ENCODE data around the gene METTL8. TPM values are rescaled to one million over a fixed set of nuclear protein-coding genes. Genes with fewer than 3 reads are reported as not detected.
"Not testable (repeated sequence)": the region's sequence is repeated elsewhere in the genome, so short reads cannot be mapped to it uniquely, and the experiment has no call there.

Gene METTL8
- total and polyA plus RNA-seq, 2 experiments from 2014 or later = 16.8 to 30.5 TPM

- Histone ChIP-seq H3K4me1 (ENCODE audit: insufficient read depth) (no peaks in the 10 kb centered on the region), H3K4me3 (no peak overlapping the region)
- no peak for TF ChIP-seq EZH2 (IDR thresholded peaks at IDR 0.05; ENCODE audit: borderline replicate concordance)
- no peak for TF ChIP-seq EZH2phosphoT487 (IDR thresholded peaks at IDR 0.05; ENCODE audit: low read depth, severe bottlenecking, unreplicated experiment)
- TF ChIP-seq CTCF (IDR thresholded peaks at IDR 0.05; ENCODE audit: poor library complexity) = no peak
Observed at GRCh38 chr2:171387052-171387451, 46.7 kb downstream of the METTL8 start.

GRCh38 chr2:171386627-171387026 lies 47.2 kb downstream of the METTL8 start:
- TF ChIP-seq EZH2phosphoT487 (IDR thresholded peaks at IDR 0.05; ENCODE audit: low read depth, severe bottlenecking, unreplicated experiment) (no peak), EZH2 (IDR thresholded peaks at IDR 0.05; ENCODE audit: borderline replicate concordance) (no peak), CTCF (IDR thresholded peaks at IDR 0.05; ENCODE audit: poor library complexity) (no peak)
- 87% methylated on average over 10 of the region's 10 CpGs for WGBS (ENCODE audit: low lambda C conversion rate, missing lambda C conversion rate)
- no peak overlapping the region for H3K4me3 ChIP-seq

More at GRCh38 chr2:171387052-171387451, 46.7 kb downstream of the METTL8 start:
- no peaks in the 10 kb centered on the region for H3K27me3 ChIP-seq
- no peak overlapping the region for H3K4me2 ChIP-seq
- no peak overlapping the region for H3K27ac ChIP-seq
- H3K9me3 ChIP-seq (ENCODE audit: low read depth) = no peaks in the 10 kb centered on the region
- no peaks in the 10 kb centered on the region for H3K9me2 ChIP-seq (replicated peaks; ENCODE audit: insufficient read depth)
- no peak overlapping the region for H2AFZ ChIP-seq
- no peaks in the 10 kb centered on the region for H4K20me1 ChIP-seq (ENCODE audit: insufficient read depth, poor library complexity, severe bottlenecking)
- 92% methylated on average over 7 of the region's 7 CpGs for WGBS (ENCODE audit: low lambda C conversion rate, missing lambda C conversion rate)
- no peak for DNase-seq (ENCODE audit: low spot score)
- H3K36me3 ChIP-seq (replicated peaks; ENCODE audit: insufficient read depth, low read depth) = no peaks in the 10 kb centered on the region
- no peaks in the 10 kb centered on the region for H3K79me2 ChIP-seq

GRCh38 chr2:171383134-171383533 lies 50.7 kb downstream of the METTL8 start:
- DNase-seq (ENCODE audit: low spot score) = no peak
- 62% methylated on average over 1 of the region's 1 CpG for WGBS (ENCODE audit: low lambda C conversion rate, missing lambda C conversion rate)
- H3K27ac ChIP-seq = no peak overlapping the region
- no peak overlapping the region for H3K4me3 ChIP-seq
- H3K4me1 ChIP-seq (ENCODE audit: insufficient read depth) = no peaks in the 10 kb centered on the region
- H3K9me2 ChIP-seq (replicated peaks; ENCODE audit: insufficient read depth) = no peaks in the 10 kb centered on the region
- H3K27me3 ChIP-seq = no peaks in the 10 kb centered on the region
- H4K20me1 ChIP-seq (ENCODE audit: insufficient read depth, poor library complexity, severe bottlenecking) = no peaks in the 10 kb centered on the region
- H3K36me3 ChIP-seq (replicated peaks; ENCODE audit: insufficient read depth, low read depth) = no peaks in the 10 kb centered on the region
- H2AFZ ChIP-seq = no peak overlapping the region
- peaks cover 9% of the 10 kb centered on the region for H3K9me3 ChIP-seq (ENCODE audit: low read depth)
- no peak overlapping the region for H3K4me2 ChIP-seq
- TF ChIP-seq EZH2phosphoT487 (IDR thresholded peaks at IDR 0.05; ENCODE audit: low read depth, severe bottlenecking, unreplicated experiment) (no peak), CTCF (IDR thresholded peaks at IDR 0.05; ENCODE audit: poor library complexity) (no peak), EZH2 (IDR thresholded peaks at IDR 0.05; ENCODE audit: borderline replicate concordance) (no peak)
- peaks cover 14% of the 10 kb centered on the region for H3K79me2 ChIP-seq

More at GRCh38 chr2:171386627-171387026, 47.2 kb downstream of the METTL8 start:
- Histone ChIP-seq H3K4me2 (no peak overlapping the region), H3K9me3 (ENCODE audit: low read depth) (no peaks in the 10 kb centered on the region), H4K20me1 (ENCODE audit: insufficient read depth, poor library complexity, severe bottlenecking) (no peaks in the 10 kb centered on the region), H2AFZ (no peak overlapping the region), H3K36me3 (replicated peaks; ENCODE audit: insufficient read depth, low read depth) (no peaks in the 10 kb centered on the region), H3K79me2 (no peaks in the 10 kb centered on the region), H3K27ac (no peak overlapping the region), H3K27me3 (no peaks in the 10 kb centered on the region), H3K4me1 (ENCODE audit: insufficient read depth) (no peaks in the 10 kb centered on the region), H3K9me2 (replicated peaks; ENCODE audit: insufficient read depth) (no peaks in the 10 kb centered on the region)
- no peak for DNase-seq (ENCODE audit: low spot score)

- H3K9me2 ChIP-seq (replicated peaks; ENCODE audit: insufficient read depth); H3K4me3 ChIP-seq; DNase-seq (ENCODE audit: low spot score); H3K4me2 ChIP-seq; H3K27me3 ChIP-seq; H3K9me3 ChIP-seq (ENCODE audit: low read depth); H3K36me3 ChIP-seq (replicated peaks; ENCODE audit: insufficient read depth, low read depth); H2AFZ ChIP-seq; H3K4me1 ChIP-seq (ENCODE audit: insufficient read depth); H4K20me1 ChIP-seq (ENCODE audit: insufficient read depth, poor library complexity, severe bottlenecking); H3K27ac ChIP-seq: not testable (repeated sequence)
- peaks cover 14% of the 10 kb centered on the region for H3K79me2 ChIP-seq
- 100% methylated on average over 1 of the region's 1 CpG for WGBS (ENCODE audit: low lambda C conversion rate, missing lambda C conversion rate)
Observed at GRCh38 chr2:171382175-171382574, 51.6 kb downstream of the METTL8 start.

- DNase-seq (ENCODE audit: low spot score); H3K27ac ChIP-seq; H3K4me1 ChIP-seq (ENCODE audit: insufficient read depth); H3K9me2 ChIP-seq (replicated peaks; ENCODE audit: insufficient read depth); H3K4me2 ChIP-seq; H4K20me1 ChIP-seq (ENCODE audit: insufficient read depth, poor library complexity, severe bottlenecking); H2AFZ ChIP-seq; H3K9me3 ChIP-seq (ENCODE audit: low read depth); H3K36me3 ChIP-seq (replicated peaks; ENCODE audit: insufficient read depth, low read depth); H3K27me3 ChIP-seq; H3K4me3 ChIP-seq: not testable (repeated sequence)
- H3K79me2 ChIP-seq = peaks cover 17% of the 10 kb centered on the region
Observed at GRCh38 chr2:171377852-171378251, 55.9 kb downstream of the METTL8 start.
